NCI-H1436 (cell line): ENCODE measurements around the gene PREX1.

Experiments
- DNase-seq: peaks from one replicate; lab custom pipeline; 2025; lab: John Stamatoyannopoulos, UW

Gene PREX1

GRCh38 chr20:48679599-48679998, 148.2 kb downstream of the PREX1 start:
- no peak for DNase-seq

- no peak for DNase-seq
These were observed 148.8 kb downstream of the PREX1 start for GRCh38 chr20:48679011-48679410.

- no peak for DNase-seq
These were observed 149.4 kb downstream of the PREX1 start for GRCh38 chr20:48678421-48678820.

- no peak for DNase-seq
These were observed 150.9 kb downstream of the PREX1 start for GRCh38 chr20:48676795-48677460.

GRCh38 chr20:48676125-48676524, 151.7 kb downstream of the PREX1 start:
- no peak for DNase-seq

GRCh38 chr20:48674461-48674860, 153.3 kb downstream of the PREX1 start:
- no peak for DNase-seq

GRCh38 chr20:48673507-48673906, 154.3 kb downstream of the PREX1 start:
- DNase-seq, result no peak

GRCh38 chr20:48672324-48672723, 155.5 kb downstream of the PREX1 start:
- DNase-seq, result no peak

- DNase-seq, result no peak
These were observed 156.7 kb downstream of the PREX1 start for GRCh38 chr20:48671141-48671540.

GRCh38 chr20:48669946-48670605, 157.7 kb downstream of the PREX1 start:
- no peak for DNase-seq

- DNase-seq, result no peak
These were observed 159.3 kb downstream of the PREX1 start for GRCh38 chr20:48668451-48668946.

- no peak for DNase-seq
These were observed 159.8 kb downstream of the PREX1 start for GRCh38 chr20:48667889-48668413.

GRCh38 chr20:48667481-48667880, 160.3 kb downstream of the PREX1 start:
- DNase-seq, result no peak

GRCh38 chr20:48665785-48666184, 162.0 kb downstream of the PREX1 start:
- DNase-seq, result no peak

- DNase-seq, result no peak
These were observed 165.1 kb downstream of the PREX1 start for GRCh38 chr20:48662711-48663110.

GRCh38 chr20:48661575-48662455, 166.0 kb downstream of the PREX1 start:
- no peak for DNase-seq

- DNase-seq, result no peak
These were observed 167.0 kb downstream of the PREX1 start for GRCh38 chr20:48660788-48661187.

GRCh38 chr20:48659858-48660257, 167.9 kb downstream of the PREX1 start:
- no peak for DNase-seq

GRCh38 chr20:48658505-48658904, 169.3 kb downstream of the PREX1 start:
- DNase-seq, result no peak

- DNase-seq, result no peak
These were observed 169.7 kb downstream of the PREX1 start for GRCh38 chr20:48658198-48658476.

- peak; percentile 18 for DNase-seq
These were observed 170.2 kb downstream of the PREX1 start for GRCh38 chr20:48657426-48658197.

GRCh38 chr20:48656661-48657211, 171.1 kb downstream of the PREX1 start:
- DNase-seq, result no peak
